Pancreas (tissue), 10 donors: Measurements from ENCODE around the gene SPOCK1. TPM values are rescaled to one million over a fixed set of nuclear protein-coding genes. Genes with fewer than 3 reads are reported as not detected.

ENCODE experiments used
- ATAC-seq, 4 donors: fragments of 200-7000 bp; cut with Tn5 transposase; one replicate each; pipeline versions ENCODE4 v1.8.0 to v1.9.1; 2020; ENCODE audit warnings: mild to moderate bottlenecking in 4 of 4, moderate library complexity in 4 of 4
- DNase-seq, 6 donors: peaks; one replicate each; pipeline ENCODE4 v3.0.0-alpha.2; 2020
- FAIRE-seq: peaks from 2 replicates; lab custom pipeline; 2012; peaks lifted over from hg19 to GRCh38; lab: Jason Lieb, UNC
- H3K27ac ChIP-seq, 4 donors: fragments of 200-600 bp; sonication (generic); 1 replicate in 3 of 4; 2 replicates in 1 of 4; pipeline versions ENCODE4 v1.5.0 to v1.8.0; 2020
- H3K27me3 ChIP-seq, 4 donors: fragments of 200-600 bp; one replicate each; pipeline ENCODE4 v1.8.0; 2021
- H3K36me3 ChIP-seq, 3 donors: fragments of 200-600 bp; sonication (generic) in 1 of 3; one replicate each; pipeline versions ENCODE4 v1.5.0 to v1.8.0; 2020 to 2021
- H3K4me1 ChIP-seq, 3 donors: fragments of 200-600 bp; one replicate each; pipeline ENCODE4 v1.8.0; 2021
- H3K4me3 ChIP-seq, 4 donors: fragments of 200-600 bp; sonication (generic) in 2 of 4; one replicate each; pipeline versions ENCODE4 v1.5.0 to v1.8.0; 2020 to 2021
- H3K9me3 ChIP-seq, 4 donors: fragments of 200-600 bp; one replicate each; pipeline ENCODE4 v1.8.0; 2021
- WGBS, 2 donors: extraction: QIAGEN DNeasy Blood & Tissue Kit; methylation state at CpG; one replicate each; pipeline ENCODE4 v1.1.7; 2013; 5-methylcytosine and 5-hydroxymethylcytosine counted together
- intact Hi-C, 3 donors: fragments of 100-400 bp; cut with DNase I; formaldehyde crosslinking; loops; one replicate each; pipeline versions ENCODE4 v1.11.1 to v1.14.2; 2022
- polyA plus RNA-seq, 2 donors: library from polyadenylated mRNA; stranded (reverse); fragments of 200-250 nt; gene quantifications; one replicate each; pipeline ENCODE4 v1.2.3, GENCODE V29; 2013
- total RNA-seq, 6 donors: library from RNA; stranded (reverse); fragmentation: NEBNext Ultra II Directional in 4 of 6; extraction: Animal tissue kit (Norgen Biotek cat#: 25700) in 4 of 6; gene quantifications; one replicate each; pipeline versions ENCODE4 v1.2.1 to v1.2.4, GENCODE V29; 2021 to 2023
- TF ChIP-seq, protein P1 (sequence below), 4 donors: fragments of 200-600 bp; sonication (generic) in 3 of 4; IDR thresholded peaks; one replicate each; pipeline versions ENCODE4 v1.5.0 to v1.8.0; 2021; ENCODE audit warnings: antibody characterized with exemption in 4 of 4
- donor health status: healthy with polysubstance abuse.
- donor health status: DM: no; HTN: no; CAD: no; lungs with moderate emphysema.
- donor health status: DM: no; HTN: no; CAD: no.
- donor health status: control.
- donor health status: control.
- donor health status: Bipolar disorder and iron deficiency.
- donor health status: DM: yes; HTN: yes; CAD: no.
- donor health status: DM: no; HTN: no; CAD: no.
- donor health status: DM: no; HTN: no; CAD: no.
- donor health status: DM: yes; HTN: yes; CAD: no.

The SPOCK1 gene
- total and polyA plus RNA-seq, 8 donors: 1.7 to 16.5 (median 5.3) TPM

DNA sequence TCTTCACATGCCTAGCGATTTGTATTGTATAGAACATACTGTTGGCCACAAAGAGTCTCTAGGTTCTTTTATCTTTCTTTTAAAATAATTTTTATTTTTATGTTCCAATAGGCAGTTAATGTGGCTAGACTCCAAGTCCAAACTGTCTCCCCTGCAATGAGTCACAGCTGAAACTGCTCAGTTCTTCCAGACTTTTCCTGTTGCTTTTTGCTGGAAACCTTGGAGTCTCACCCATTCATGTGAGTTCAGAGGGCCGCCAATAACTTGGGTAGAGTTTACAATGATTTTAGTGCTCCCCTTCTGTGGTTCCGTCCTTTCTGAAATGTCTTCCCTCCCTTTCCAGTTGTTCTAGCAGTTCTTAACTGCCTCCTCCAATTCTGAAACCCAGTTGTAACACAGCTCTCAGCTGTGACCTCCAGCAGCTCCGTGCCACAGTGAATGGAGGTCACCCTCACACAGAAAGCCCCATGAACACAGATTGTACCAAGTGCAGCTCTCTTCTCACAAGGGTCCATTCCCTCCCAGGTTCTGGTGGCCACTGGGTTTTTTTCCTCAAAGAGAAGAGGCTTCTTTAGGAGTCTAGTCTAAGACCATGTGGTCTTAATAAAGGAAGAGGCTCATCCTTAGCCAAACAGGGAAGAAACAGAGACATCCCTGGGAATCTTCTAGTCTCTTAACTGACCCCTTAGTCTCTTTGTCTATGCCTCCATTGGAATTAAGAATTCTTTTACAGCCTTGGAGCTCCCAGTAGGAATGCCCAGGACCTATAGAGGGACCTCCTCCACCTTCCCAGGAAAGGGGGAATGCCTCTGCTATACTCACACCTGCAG is 198.5 kb downstream of the SPOCK1 start:
- Histone ChIP-seq H3K27me3 (no peaks in the 10 kb centered on the region), H3K4me1 (peaks cover 16 to 30% (median 21%) of the 10 kb centered on the region in 3 donors), H3K27ac (peak overlapping the region in 2 of 4 donors; percentile 17 to 67), H3K9me3 (no peaks in the 10 kb centered on the region), H3K36me3 (no peaks in the 10 kb centered on the region), H3K4me3 (no peak overlapping the region)
- intact Hi-C loops: no loop called here
- DNase-seq: no peak
- WGBS, 2 donors: 65 to 85% methylated on average over 4 of the region's 4 CpGs
- no peak for FAIRE-seq
- ATAC-seq: peak in 3 of 4 donors; percentile 9 to 50 (median 20)
- TF ChIP-seq, protein P1, sequence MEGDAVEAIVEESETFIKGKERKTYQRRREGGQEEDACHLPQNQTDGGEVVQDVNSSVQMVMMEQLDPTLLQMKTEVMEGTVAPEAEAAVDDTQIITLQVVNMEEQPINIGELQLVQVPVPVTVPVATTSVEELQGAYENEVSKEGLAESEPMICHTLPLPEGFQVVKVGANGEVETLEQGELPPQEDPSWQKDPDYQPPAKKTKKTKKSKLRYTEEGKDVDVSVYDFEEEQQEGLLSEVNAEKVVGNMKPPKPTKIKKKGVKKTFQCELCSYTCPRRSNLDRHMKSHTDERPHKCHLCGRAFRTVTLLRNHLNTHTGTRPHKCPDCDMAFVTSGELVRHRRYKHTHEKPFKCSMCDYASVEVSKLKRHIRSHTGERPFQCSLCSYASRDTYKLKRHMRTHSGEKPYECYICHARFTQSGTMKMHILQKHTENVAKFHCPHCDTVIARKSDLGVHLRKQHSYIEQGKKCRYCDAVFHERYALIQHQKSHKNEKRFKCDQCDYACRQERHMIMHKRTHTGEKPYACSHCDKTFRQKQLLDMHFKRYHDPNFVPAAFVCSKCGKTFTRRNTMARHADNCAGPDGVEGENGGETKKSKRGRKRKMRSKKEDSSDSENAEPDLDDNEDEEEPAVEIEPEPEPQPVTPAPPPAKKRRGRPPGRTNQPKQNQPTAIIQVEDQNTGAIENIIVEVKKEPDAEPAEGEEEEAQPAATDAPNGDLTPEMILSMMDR (IDR thresholded peaks at IDR 0.05): no peak

DNA sequence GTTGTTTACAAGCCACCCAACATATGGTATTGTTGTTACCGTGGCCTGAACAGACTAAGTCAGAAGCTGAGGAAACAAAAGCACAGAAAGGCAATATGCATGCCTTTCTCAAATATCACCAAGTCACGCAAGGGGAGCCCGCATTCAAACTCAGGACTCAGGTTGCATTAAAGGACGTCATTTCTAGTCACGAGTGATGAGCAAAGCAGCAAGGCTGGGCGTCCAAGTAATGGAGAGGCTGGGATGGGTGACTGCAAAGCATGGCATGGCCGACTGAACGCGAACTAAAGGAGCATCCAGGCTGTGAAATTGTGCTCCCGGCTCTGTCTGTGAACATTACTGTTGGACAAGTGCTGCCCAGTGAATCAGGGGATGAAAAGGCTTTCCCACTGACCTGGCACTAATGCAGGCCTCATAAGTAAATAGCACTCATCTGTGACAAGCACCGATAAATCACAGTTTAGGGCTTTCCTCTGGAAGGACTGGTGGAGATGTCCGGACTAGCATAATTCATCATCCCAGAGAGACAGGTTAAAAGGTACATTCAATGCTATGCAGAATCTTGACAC is 202.8 kb downstream of the SPOCK1 start:
- ATAC-seq: peak in 2 of 4 donors; percentile 34 to 62
- Histone ChIP-seq H3K9me3 (no peaks in the 10 kb centered on the region), H3K27me3 (no peaks in the 10 kb centered on the region), H3K4me3 (no peak overlapping the region), H3K36me3 (no peaks in the 10 kb centered on the region), H3K27ac (no peak overlapping the region), H3K4me1 (peaks cover 5 to 17% (median 13%) of the 10 kb centered on the region in 3 donors)
- TF ChIP-seq, protein P1 (IDR thresholded peaks at IDR 0.05): no peak
- no peak for FAIRE-seq
- WGBS, 2 donors: 91% methylated on average over 12 of the region's 12 CpGs
- no peak for DNase-seq
- intact Hi-C loops: no loop called here

DNA sequence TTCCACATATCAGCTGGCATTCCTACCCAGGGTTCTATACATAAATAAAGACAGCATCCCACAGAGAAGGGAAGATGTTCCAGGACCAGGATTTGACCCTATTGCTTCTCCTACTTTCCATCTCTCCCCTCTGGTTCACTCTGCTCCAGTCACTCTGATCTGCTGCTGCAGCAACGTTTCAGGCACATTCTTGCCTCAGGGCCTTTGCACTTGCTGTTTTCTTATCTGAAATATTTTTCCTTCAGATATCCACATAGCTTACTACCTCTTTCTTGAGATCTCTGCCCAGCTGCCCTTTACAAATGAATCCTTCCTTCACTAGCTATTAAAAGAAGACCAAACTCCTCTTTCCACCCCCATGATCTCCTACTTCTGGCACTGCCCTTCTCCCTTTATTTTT is 204.5 kb downstream of the SPOCK1 start:
- H3K9me3 ChIP-seq: no peaks in the 10 kb centered on the region
- TF ChIP-seq, protein P1 (IDR thresholded peaks at IDR 0.05): no peak
- FAIRE-seq (no peak), DNase-seq (no peak), ATAC-seq (no peak)
- no peak overlapping the region for H3K27ac ChIP-seq
- WGBS, 2 donors: 85 to 89% methylated on average over 1 of the region's 1 CpG
- no peaks in the 10 kb centered on the region for H3K27me3 ChIP-seq
- no peak overlapping the region for H3K4me3 ChIP-seq
- H3K4me1 ChIP-seq: peaks cover 0 to 8% (median 6%) of the 10 kb centered on the region in 3 donors
- H3K36me3 ChIP-seq: no peaks in the 10 kb centered on the region
- intact Hi-C loops: no loop called here

DNA sequence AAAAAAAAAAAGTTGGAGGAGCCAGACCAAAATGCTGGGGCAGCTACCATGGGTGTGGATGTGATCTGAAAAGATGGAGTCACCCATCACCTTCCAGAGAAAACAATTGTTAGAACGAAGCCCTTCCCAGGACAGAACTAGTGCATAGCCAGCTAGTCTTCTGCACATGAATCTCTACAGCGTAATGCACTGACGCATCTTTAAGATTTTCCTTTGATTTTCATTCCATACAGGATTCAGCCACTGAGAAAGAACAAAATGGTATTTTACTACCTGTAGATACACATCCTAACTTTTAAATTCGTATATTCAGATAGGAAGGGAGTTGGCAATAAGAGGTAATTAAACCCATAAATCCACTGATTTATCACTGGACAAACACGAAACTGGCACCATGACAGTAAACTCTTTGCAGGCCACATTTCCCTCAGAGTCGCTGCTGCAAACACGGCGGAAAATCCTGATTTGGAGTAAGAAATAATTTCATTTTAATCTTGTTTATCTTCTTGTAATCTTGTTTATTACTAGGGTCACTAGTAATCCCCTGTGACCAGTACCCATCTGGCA is 206.6 kb downstream of the SPOCK1 start:
- Histone ChIP-seq H3K36me3 (no peaks in the 10 kb centered on the region), H3K4me1 (peaks cover 0 to 8% (median 3%) of the 10 kb centered on the region in 3 donors), H3K9me3 (no peaks in the 10 kb centered on the region), H3K4me3 (no peak overlapping the region), H3K27me3 (no peaks in the 10 kb centered on the region), H3K27ac (no peak overlapping the region)
- WGBS, 2 donors: 21 to 22% methylated on average over 8 of the region's 8 CpGs
- intact Hi-C loops: no loop called here
- no peak for DNase-seq
- ATAC-seq: peak in 3 of 4 donors; percentile 33 to 68 (median 61)
- TF ChIP-seq, protein P1 (IDR thresholded peaks at IDR 0.05): no peak
- FAIRE-seq: no peak
